Cardiac fibroblast (primary cell): ENCODE data around the gene MSGN1.

Experiments used
- DNase-seq, 2 donors: peaks; one replicate each; pipeline versions ENCODE4 v3.0.0 to v3.0.0-alpha.2; 2010; ENCODE audit warnings: low read depth in 2 of 2
- H3K4me3 ChIP-seq, 2 donors: replicated peaks in 1 of 2; 1 replicate in 1 of 2; 2 replicates in 1 of 2; pipeline ENCODE4 v1.5.1; 2011; ENCODE audit warnings: low read depth in 2 of 2, low read length in 2 of 2, mild to moderate bottlenecking in 2 of 2, moderate library complexity in 1 of 2
- TF ChIP-seq, protein P1 (sequence below): IDR thresholded peaks from one replicate; pipeline ENCODE4 v1.5.1; 2011; ENCODE audit warnings: low read depth, mild to moderate bottlenecking, low read length, inconsistent platforms

The MSGN1 gene

DNA sequence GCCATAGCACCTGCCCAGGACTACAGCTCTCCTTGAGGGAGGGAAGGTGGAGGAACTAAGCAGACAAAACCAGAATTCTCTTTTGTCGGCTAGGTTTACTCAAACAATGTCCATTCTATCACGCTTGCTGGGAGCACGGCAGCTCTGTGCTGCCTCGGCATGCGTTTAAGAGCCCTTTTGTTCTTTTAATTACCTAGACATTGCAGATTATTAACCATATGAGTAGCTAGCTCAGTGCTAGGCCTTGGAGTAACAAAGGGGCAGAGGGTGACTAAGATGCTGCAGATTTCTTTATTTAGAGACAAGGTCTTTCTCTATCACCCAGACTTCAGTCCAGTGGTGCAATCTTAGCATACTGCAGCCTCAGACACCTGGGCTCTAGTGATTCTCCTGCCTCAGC, 11.1 kb downstream of the MSGN1 start:
- no peak for DNase-seq
- TF ChIP-seq, protein P1, sequence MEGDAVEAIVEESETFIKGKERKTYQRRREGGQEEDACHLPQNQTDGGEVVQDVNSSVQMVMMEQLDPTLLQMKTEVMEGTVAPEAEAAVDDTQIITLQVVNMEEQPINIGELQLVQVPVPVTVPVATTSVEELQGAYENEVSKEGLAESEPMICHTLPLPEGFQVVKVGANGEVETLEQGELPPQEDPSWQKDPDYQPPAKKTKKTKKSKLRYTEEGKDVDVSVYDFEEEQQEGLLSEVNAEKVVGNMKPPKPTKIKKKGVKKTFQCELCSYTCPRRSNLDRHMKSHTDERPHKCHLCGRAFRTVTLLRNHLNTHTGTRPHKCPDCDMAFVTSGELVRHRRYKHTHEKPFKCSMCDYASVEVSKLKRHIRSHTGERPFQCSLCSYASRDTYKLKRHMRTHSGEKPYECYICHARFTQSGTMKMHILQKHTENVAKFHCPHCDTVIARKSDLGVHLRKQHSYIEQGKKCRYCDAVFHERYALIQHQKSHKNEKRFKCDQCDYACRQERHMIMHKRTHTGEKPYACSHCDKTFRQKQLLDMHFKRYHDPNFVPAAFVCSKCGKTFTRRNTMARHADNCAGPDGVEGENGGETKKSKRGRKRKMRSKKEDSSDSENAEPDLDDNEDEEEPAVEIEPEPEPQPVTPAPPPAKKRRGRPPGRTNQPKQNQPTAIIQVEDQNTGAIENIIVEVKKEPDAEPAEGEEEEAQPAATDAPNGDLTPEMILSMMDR = no peak
- H3K4me3 ChIP-seq = no peak overlapping the region

DNA sequence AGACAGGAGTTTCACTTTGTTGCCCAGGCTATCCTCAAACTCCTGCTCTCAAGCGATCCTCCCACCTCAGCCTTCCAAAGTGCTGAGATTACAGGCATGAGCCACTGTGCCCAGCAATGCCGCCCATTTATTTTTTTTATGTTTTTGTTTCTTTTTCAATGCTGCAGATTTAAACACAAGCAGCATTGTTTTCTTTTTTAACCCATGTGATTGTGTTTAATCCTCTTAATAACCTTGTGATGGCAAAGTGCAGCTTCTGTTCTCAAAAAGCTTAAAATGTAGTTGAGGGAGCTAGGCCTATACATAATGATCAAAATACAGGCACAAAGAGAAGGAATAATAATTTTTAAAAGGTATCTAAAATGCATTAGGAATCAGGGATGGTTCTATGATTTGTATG, 11.5 kb downstream of the MSGN1 start:
- no peak for DNase-seq
- TF ChIP-seq, protein P1 = no peak
- H3K4me3 ChIP-seq = no peak overlapping the region

DNA sequence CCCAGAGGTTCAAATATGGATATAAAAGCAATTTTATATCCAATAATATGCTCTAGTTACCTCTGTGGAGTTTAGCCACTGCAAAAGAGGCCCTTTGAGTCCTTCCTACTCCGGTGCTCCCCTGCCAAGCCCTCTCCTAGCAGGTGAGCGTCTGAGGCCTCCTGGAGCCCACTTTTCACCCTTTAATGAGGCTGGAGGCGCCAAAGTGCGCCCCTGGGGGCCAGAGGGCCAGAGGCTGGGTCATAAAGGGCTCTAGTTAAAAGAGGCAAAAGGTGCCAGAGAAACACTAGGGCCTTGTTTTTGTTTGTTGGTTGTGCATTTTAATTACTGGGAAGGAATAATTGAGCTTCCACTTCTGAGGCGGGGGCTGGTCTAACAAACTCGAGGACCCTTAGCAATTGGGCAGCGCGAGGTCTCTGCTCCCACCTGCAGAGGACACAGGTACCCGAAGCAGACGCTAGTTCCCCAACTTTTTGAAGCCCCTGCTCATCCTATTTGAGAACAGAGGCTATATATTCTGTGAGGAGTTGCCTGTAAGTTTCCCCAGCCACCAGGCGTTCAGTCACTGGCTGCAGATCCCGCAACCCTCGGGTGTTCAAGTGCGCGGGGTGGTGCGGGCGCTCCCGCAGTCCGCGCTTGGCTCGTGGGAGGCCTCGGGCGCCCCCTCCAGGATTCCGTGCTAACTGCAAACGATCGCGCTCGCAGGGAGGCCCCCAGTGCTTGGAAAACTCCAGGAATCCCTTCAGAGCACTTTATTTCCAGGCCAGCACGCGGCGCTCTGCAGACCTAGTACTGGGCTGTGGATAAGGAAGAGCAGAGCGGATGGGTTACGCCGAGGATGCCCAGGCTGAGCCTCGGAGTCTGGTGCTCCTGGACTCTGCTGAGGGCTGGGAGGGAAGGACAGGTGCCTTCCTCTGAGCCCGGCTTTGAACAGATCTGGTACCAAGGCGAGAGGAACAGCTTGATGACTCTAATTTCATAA, 14.1 kb downstream of the MSGN1 start:
- TF ChIP-seq, protein P1 = peak; percentile 96
- DNase-seq = peak; percentile 76 to 80
- no peak overlapping the region for H3K4me3 ChIP-seq

DNA sequence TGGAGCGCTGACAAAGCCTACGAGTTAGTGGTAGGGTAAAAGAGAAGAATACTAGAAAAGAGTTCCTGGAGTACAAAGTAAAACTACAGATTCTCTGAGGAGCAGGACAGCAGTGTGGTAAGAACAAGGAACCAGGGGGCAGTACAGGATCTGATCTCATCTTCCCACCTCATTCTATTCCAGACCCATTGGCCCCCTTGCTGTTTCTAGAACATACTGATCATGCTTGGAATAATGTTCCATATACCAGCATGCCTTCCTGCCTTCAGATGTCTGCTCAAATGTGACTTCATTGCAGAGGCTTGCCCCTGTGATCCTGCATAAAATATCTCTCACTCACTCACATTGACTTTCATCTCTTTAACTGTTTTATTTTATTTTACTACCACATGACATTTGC, 19.3 kb downstream of the MSGN1 start:
- H3K4me3 ChIP-seq = no peak overlapping the region
- DNase-seq = no peak
- TF ChIP-seq, protein P1 = no peak

DNA sequence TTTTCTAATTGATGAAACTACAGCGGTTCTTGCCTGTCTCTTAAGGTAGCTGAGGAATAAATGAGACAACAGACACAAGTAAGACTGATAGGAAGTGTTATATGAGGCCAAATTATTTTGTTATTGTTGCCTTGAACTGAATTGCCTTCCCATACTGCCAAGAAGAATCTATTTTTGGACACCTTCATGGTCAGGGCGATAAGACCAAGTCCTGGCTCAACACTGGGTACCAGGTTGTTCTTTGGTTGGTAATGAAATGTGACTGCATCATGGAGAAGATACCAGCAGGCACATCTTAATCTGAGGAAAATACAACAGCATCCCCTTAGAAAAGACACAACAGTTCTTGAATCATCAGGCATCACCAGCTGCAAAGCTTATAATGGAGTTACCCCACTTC, 23.7 kb downstream of the MSGN1 start:
- H3K4me3 ChIP-seq = no peak overlapping the region
- TF ChIP-seq, protein P1 = no peak
- no peak for DNase-seq

DNA sequence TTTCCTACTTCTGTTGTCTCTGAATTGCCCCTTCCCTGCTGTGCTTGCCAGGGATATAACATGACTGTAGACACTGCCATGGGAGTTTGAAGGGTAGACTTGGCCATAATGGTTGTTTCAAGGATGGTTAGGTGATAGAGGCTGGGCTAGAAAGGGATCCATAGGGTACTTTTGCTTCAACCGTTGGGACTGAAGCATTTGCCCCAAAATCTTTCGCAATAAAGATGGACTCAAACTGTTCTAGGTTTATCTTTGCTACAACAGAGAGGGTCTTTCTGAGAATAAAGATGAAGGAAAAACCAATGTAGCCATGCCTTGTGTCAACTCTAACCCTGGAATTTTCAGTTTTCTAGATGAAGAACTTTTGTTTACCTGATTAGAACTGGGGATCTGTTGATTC, 27.2 kb downstream of the MSGN1 start:
- no peak overlapping the region for H3K4me3 ChIP-seq
- TF ChIP-seq, protein P1 = no peak
- no peak for DNase-seq

DNA sequence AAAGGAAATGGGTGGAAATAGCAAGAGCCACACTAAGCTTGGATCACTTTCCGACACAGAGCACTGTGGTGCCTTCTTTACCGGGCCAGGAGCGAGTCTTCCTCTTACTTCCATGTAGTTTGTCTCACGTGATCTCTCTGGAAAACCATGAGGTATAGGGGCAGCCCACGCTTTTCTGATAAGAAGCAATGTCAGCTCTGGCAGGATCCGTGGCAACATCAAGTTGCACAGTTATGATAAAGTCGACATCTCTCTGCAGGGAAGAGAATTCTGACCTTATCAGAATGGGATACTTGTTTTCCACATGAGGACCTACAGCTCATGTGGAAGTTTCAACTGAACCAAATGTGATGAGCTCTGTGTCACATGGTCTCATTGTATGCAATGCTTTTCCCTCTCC, 29.5 kb downstream of the MSGN1 start:
- TF ChIP-seq, protein P1 = no peak

More for the DNA sequence above, 29.5 kb downstream of the MSGN1 start:
- no peak for DNase-seq
- H3K4me3 ChIP-seq = no peak overlapping the region
